Smooth muscle cell (in vitro differentiated cells): ENCODE measurements around the gene CMTM3. TPM values are rescaled to one million over a fixed set of nuclear protein-coding genes. Genes with fewer than 3 reads are reported as not detected.

Source experiments
- DNase-seq: peaks from one replicate; lab custom pipeline; 2025; ENCODE audit not compliant: unreplicated experiment; lab: John Stamatoyannopoulos, UW
- H2AFZ ChIP-seq: fragments of 200-600 bp; sonication (generic); 2 replicates; pipeline ENCODE4 v1.6.0; 2016; ENCODE audit warnings: antibody characterized with exemption, low read depth, mild to moderate bottlenecking
- H3F3A ChIP-seq: fragments of 200-600 bp; sonication (generic); 2 replicates; pipeline ENCODE4 v1.6.0; 2017; ENCODE audit warnings: antibody characterized with exemption, low read depth
- H3K27ac ChIP-seq: fragments of 200-600 bp; sonication (generic); 2 replicates; pipeline ENCODE4 v1.5.1; 2016; ENCODE audit warnings: low read depth, mild to moderate bottlenecking
- H3K27me3 ChIP-seq: fragments of 200-600 bp; sonication (generic); 2 replicates; pipeline ENCODE4 v1.6.1; 2016; ENCODE audit warnings: low read depth, mild to moderate bottlenecking
- H3K36me3 ChIP-seq: fragments of 200-600 bp; sonication (generic); 2 replicates; pipeline ENCODE4 v1.5.1; 2016; ENCODE audit warnings: low read depth
- H3K4me1 ChIP-seq: fragments of 200-600 bp; sonication (generic); 2 replicates; pipeline ENCODE4 v1.5.1; 2016; ENCODE audit warnings: low read depth
- H3K4me2 ChIP-seq: fragments of 200-600 bp; sonication (generic); 2 replicates; pipeline ENCODE4 v1.6.0; 2016; ENCODE audit warnings: mild to moderate bottlenecking
- H3K4me3 ChIP-seq: fragments of 200-600 bp; sonication (generic); 2 replicates; pipeline ENCODE4 v1.5.1; 2016; ENCODE audit warnings: mild to moderate bottlenecking
- H3K79me2 ChIP-seq: fragments of 200-600 bp; sonication (generic); 2 replicates; pipeline ENCODE4 v1.6.0; 2016; ENCODE audit warnings: low read depth, mild to moderate bottlenecking
- H3K9ac ChIP-seq: fragments of 200-600 bp; sonication (generic); 2 replicates; pipeline ENCODE4 v1.6.0; 2016; ENCODE audit warnings: low read depth
- H3K9me3 ChIP-seq: fragments of 200-600 bp; sonication (generic); replicated peaks from 2 replicates; pipeline ENCODE4 v1.5.1; 2016; ENCODE audit warnings: low read depth
- H4K20me1 ChIP-seq: fragments of 200-600 bp; sonication (generic); 2 replicates; pipeline ENCODE4 v1.6.0; 2016; ENCODE audit warnings: low read depth
- WGBS: methylation state at CpG from one replicate; pipeline ENCODE4 v1.1.7; 2016; ENCODE audit warnings: low lambda C conversion rate; 5-methylcytosine and 5-hydroxymethylcytosine counted together
- polyA plus RNA-seq: library from polyadenylated mRNA; unstranded; fragments of >200 nt; fragmentation: Nextera tagmentation; extraction: Ambion mirVana; gene quantifications from 2 replicates; pipeline ENCODE4 v1.2.1, GENCODE V29; 2016
- total RNA-seq: library from RNA; depleted of rRNA; stranded (reverse); fragments of >200 nt; gene quantifications from 2 replicates; pipeline ENCODE4 v1.2.3, GENCODE V29; 2014
- TF ChIP-seq, protein P1 (sequence below): fragments of 200-600 bp; sonication (generic); IDR thresholded peaks from 2 replicates; pipeline ENCODE4 v1.5.1; 2017; ENCODE audit warnings: borderline replicate concordance, mild to moderate bottlenecking, antibody characterized with exemption; ENCODE audit not compliant: insufficient read depth, poor library complexity, severe bottlenecking

CMTM3 gene
- total and polyA plus RNA-seq, 2 experiments from 2014 or later = 21.8 to 57.8 TPM

DNA sequence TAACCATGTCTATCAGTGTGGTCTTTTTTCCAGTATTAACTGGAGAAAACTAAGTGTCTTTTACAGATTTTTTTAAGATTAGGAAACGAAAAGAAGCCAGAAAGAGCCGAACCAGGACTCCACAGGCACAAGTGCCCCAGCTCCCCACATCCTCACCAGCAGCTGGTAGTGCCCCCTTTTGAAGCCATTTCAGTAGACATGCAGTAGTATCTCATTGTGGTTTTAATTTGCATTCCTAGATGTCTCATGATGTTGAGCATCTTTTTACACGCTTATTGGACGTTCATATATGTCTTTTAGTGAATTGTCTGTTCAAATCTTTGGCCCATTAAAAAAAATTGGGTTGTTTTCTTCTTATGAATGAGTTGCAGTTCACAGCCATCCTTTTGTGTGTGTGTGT, 4.8 kb upstream of the CMTM3 start:
- H3K36me3 ChIP-seq = no peaks in the 10 kb centered on the region
- no peak overlapping the region for H3K27ac ChIP-seq
- no peaks in the 10 kb centered on the region for H3K4me1 ChIP-seq
- H3K27me3 ChIP-seq = no peaks in the 10 kb centered on the region
- no peak for DNase-seq
- no peaks in the 10 kb centered on the region for H3K9me3 ChIP-seq
- H3F3A ChIP-seq = no peaks in the 10 kb centered on the region
- WGBS = 87% methylated on average over 4 of the region's 4 CpGs
- H3K4me2 ChIP-seq = no peak overlapping the region
- H4K20me1 ChIP-seq = no peaks in the 10 kb centered on the region
- TF ChIP-seq, protein P1, sequence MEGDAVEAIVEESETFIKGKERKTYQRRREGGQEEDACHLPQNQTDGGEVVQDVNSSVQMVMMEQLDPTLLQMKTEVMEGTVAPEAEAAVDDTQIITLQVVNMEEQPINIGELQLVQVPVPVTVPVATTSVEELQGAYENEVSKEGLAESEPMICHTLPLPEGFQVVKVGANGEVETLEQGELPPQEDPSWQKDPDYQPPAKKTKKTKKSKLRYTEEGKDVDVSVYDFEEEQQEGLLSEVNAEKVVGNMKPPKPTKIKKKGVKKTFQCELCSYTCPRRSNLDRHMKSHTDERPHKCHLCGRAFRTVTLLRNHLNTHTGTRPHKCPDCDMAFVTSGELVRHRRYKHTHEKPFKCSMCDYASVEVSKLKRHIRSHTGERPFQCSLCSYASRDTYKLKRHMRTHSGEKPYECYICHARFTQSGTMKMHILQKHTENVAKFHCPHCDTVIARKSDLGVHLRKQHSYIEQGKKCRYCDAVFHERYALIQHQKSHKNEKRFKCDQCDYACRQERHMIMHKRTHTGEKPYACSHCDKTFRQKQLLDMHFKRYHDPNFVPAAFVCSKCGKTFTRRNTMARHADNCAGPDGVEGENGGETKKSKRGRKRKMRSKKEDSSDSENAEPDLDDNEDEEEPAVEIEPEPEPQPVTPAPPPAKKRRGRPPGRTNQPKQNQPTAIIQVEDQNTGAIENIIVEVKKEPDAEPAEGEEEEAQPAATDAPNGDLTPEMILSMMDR = no peak
- H3K79me2 ChIP-seq = peaks cover under 1% of the 10 kb centered on the region
- no peak overlapping the region for H3K4me3 ChIP-seq
- H2AFZ ChIP-seq = no peak overlapping the region
- H3K9ac ChIP-seq = no peak overlapping the region

DNA sequence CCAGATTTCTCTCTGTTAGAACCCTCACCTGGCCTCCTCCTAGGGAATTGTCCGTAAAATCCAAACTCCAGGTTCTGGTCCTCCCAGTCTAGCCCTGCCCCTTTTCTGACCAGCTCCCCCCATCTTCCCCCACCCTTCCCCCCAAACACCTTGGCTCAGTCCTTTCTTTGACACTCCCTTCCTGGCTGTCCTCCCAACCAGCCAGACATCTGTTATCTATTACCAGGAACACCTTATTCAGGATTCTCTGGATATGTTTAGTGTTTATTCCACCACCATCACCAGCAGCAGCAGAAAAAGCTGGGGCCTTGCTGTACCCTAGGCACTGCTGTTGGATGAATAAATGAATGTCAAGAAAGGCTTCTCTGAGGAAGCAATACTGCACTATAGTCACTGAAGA, 4.0 kb upstream of the CMTM3 start:
- Histone ChIP-seq H4K20me1 (no peaks in the 10 kb centered on the region), H3K9me3 (no peaks in the 10 kb centered on the region), H3K36me3 (no peaks in the 10 kb centered on the region), H3K27me3 (no peaks in the 10 kb centered on the region), H2AFZ (no peak overlapping the region), H3K27ac (no peak overlapping the region), H3F3A (no peaks in the 10 kb centered on the region), H3K79me2 (peaks cover 8% of the 10 kb centered on the region), H3K9ac (no peak overlapping the region), H3K4me2 (no peak overlapping the region), H3K4me1 (no peaks in the 10 kb centered on the region), H3K4me3 (no peak overlapping the region)
- DNase-seq = no peak
- TF ChIP-seq, protein P1 = no peak
- 100% methylated on average over 1 of the region's 1 CpG for WGBS

DNA sequence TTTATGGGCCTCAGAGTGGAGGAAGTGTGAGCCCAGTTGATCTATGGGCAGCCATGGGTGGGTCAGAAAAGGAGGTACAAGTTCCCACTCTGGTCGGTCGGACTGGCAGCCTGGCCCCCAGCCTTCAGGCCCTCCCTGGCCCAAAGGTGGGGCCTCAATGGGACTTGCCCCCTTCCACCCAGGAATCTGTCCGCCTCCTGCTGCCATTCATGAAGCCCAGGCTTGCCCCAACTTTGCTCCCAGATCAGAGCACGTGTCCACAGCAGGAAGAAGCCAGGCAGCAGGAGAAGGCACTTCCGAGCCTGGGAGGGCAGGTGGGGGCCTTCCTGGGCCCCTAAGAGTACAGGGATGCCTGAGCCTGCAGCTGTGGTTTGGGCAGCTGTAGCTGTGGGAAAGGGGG, 3.0 kb upstream of the CMTM3 start:
- no peak overlapping the region for H3K4me2 ChIP-seq
- H3K4me3 ChIP-seq = no peak overlapping the region
- H3K9ac ChIP-seq = no peak overlapping the region
- peaks cover 8% of the 10 kb centered on the region for H3K4me1 ChIP-seq
- no peaks in the 10 kb centered on the region for H3F3A ChIP-seq
- no peaks in the 10 kb centered on the region for H3K27me3 ChIP-seq
- no peak overlapping the region for H3K27ac ChIP-seq
- TF ChIP-seq, protein P1 = no peak
- no peaks in the 10 kb centered on the region for H3K36me3 ChIP-seq
- H4K20me1 ChIP-seq = peaks cover 10% of the 10 kb centered on the region
- no peaks in the 10 kb centered on the region for H3K9me3 ChIP-seq
- WGBS = 90% methylated on average over 5 of the region's 5 CpGs
- H3K79me2 ChIP-seq = peaks cover 15% of the 10 kb centered on the region
- no peak overlapping the region for H2AFZ ChIP-seq
- no peak for DNase-seq
